ENCODE data around the gene PRTFDC1.
"Not testable (repeated sequence)": the region's sequence is repeated elsewhere in the genome, so short reads cannot be mapped to it uniquely, and the experiment has no call there.

Gene PRTFDC1

DNA sequence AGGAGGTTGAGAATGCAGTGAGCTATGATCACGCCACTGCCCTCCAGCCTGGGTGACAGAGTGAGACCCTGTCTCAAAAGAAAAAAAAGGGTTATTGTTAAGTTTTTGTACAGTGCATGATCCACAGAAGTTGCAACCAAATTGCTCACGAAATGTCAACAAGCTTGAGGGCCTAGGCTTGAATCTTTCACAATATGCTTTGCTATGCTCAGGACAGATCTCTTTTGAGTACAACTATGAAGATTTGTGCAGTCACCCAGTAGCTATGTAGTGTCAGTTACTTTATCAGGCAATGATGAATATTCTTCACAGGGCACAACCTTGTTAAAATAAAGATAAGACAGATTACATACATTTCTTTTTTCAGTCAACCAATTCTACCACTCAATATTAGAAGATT is 109.2 kb downstream of the PRTFDC1 start:
- DNase-seq (ENCODE audit: low read depth): no peak

DNA sequence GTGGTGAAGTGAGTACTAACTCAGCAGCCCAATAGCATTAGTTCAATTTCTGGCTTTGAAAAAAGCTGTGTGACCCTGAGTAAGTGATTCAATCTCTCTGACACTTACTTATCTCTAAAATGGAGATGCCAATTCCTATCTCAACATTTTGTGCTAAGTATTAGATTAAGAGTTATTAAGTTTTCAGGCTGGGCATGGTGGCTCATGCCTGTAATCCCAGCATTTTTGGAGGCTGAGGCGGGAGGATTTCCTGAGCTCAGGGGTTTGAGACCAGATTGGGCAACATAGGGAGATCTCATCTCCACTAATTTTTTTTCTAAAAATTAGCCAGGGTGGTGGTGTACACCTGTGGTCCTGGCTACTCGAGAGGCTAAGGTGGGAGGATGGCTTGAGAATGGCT is 109.5 kb downstream of the PRTFDC1 start:
- no peak for DNase-seq (ENCODE audit: low read depth)

DNA sequence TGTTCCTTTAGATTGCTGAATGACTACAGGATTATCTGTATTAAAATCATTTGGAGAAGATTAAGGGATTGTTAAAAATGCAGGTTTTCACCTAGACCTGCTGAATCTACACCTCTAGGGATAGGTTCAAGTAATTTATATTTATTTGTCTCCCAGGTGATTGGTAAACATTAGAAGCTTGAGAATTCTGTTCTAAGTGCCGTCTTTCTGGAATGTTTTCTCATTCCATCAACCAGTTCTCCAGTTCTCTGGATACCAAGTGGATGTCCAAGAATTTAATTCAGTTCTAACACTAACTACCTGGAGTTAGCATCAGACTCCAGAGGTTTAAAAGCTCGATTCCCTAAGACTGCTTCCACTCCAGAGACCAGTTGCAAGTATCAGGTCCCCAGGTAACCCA is 110.9 kb downstream of the PRTFDC1 start:
- no peak for DNase-seq (ENCODE audit: low read depth)

DNA sequence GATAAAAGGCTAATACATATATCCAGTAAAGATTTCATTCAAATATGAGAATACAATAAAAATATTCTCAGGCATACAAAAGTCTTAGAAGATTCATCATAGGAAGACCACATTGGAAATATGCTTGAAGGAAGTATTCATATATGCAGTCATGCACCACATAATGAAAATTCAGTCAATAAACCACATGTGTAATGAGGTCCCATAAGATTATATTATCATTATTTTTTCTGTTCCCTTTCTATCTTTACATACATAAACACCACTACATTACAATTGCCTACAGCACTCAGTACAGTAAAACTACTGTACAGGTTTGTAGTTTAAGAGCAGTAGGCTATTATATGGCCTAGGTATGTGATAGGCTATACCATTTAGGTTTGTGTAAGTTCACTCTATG is 111.6 kb downstream of the PRTFDC1 start:
- DNase-seq (ENCODE audit: low read depth): no peak

DNA sequence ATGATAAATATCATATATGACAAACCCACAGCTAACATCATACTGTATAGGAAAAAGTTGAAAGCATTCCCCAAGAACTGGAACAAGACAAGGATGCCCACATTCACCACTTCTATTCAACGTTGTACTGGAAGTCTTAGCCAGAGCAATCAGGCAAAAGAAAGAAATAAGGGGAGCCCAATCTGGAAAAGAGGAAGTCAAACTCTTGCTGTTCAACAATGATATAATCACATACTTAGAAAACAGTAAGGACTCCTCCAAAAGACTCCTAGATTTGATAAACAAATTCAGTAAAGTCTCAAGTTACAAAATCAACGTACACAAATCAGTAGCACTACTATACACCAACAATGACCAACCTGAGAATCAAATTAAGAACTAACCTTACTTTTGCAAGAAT is 114.6 kb downstream of the PRTFDC1 start:
- not testable (repeated sequence) for DNase-seq (ENCODE audit: low read depth)

DNA sequence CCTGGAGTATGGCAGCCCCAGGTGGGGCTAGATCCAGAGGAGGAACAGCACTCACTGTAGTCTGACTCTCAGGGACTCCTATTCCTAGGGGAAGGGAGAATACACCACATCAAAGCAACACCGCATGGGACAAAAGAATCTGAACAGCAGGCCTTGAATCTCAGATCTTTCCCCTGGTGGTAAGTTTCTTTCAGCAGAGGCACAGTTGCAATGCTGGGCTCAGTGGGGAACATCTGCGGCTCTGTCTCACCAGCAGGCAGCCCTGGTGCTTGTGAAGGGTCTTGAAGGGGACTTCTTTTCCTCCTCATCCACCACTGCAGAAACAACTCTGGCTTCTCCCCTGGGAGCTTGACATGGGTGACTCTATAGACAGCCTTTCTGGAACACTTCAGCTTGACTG is 117.5 kb downstream of the PRTFDC1 start:
- DNase-seq (ENCODE audit: low read depth): no peak

DNA sequence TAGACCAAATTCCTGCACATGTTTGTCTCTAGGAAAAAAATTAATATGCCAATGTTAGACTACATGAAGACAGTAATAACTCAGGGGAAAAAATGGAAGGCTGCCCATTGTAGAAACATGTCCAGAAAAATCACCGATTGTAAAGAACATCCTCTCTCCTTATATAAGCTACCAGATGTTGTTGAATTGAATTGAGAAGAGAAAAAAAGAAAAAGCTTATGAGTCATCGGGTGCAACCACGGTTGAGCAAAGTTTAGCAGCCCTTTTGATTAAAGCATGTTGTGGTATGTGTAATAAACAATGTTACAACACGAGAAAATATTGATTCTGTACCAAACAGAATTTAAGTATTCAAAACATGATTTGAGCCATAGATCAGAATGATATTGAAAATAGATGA is 126.4 kb downstream of the PRTFDC1 start:
- DNase-seq (ENCODE audit: low read depth): no peak

DNA sequence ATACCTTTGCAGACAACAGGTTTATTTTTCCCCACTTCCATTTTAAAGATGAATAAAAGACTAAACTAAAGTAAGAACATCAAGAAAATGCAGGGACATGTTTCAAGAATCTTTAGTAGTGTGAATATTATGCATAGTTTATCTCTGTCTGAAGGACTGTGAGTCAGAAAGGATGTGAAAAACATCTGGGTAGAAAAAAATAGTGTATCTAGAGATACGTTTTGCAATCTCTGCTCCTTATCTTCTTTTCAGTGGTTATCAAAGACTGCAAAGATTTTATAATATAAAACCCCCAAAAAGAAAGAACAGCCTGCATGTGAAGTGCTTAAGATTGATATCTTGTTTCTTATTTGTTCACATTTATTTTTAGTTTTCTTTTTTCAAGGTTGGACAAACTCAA is 126.9 kb downstream of the PRTFDC1 start:
- DNase-seq (ENCODE audit: low read depth): no peak

DNA sequence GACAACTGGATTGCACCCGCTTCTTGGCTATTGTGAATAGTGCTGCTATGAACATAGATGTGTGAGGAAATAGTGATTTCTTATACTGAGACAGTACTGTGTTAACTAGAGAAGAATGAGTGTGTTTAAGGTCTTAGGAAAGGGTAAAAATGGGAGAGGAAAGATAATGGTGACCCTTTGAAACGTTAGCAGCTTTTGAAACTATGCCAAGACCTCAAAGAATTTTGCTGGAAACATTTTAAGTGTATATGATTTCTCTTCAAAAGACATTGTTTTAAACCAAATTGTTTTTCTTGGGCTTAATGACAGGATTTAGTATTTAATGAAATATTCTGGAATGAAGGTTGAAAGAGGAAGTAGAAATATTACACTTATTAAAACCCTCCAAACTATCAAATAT is 127.9 kb downstream of the PRTFDC1 start:
- DNase-seq (ENCODE audit: low read depth): no peak

DNA sequence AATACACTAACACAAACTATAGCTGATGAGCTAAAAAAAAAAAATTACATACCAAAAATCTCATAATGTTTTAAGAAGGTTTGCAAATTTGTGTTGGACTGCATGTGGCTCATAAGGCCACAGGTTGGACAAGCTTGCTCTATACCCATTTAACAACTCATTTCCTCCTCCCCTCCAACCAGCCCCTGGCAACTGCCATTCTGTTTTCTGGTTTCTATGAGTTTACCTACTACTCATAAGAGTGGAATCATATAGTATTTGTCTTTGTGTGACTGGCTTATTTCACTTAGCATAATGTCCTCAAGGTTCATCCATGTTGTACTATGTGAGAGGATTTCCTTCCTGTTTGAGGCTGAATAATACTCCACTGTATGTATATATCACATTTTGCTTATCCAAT is 128.3 kb downstream of the PRTFDC1 start:
- no peak for DNase-seq (ENCODE audit: low read depth)

DNA sequence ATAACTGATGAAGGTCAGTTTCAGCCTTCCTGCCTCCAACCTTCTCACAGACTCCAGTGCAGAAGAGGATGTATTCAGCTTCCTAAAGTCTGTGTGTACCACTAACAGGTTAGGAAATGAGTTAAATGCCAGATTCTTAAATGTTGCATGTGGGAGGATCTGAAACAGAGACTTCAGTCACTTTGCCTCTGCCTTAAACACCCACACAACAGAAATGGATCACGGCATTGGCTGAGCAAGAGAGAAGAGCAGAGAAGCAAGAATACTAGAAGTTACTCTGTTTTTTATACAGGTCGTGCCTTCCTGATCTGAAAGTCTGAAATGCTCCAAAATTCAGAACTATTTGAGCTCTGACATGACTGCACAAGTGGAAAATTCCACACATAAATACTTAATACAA is 129.8 kb downstream of the PRTFDC1 start:
- DNase-seq (ENCODE audit: low read depth): no peak

DNA sequence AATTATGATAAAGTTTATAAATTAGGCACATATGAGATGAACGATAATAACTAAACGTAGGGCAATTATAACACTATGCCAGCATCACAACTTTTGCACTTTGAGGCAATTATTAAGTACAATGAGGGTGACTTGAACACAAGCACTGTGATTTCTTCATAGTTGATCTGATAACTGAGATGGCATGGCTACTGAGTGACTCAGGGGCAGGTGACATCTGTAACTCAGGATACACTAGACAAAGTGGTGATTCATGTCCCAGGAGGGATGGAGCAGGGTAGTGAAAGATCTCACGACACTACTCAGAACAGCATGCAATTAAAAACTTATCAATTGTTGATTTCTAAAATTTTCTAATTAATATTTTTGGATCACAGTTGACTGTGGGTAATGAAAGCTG is 130.4 kb downstream of the PRTFDC1 start:
- DNase-seq (ENCODE audit: low read depth): no peak

DNA sequence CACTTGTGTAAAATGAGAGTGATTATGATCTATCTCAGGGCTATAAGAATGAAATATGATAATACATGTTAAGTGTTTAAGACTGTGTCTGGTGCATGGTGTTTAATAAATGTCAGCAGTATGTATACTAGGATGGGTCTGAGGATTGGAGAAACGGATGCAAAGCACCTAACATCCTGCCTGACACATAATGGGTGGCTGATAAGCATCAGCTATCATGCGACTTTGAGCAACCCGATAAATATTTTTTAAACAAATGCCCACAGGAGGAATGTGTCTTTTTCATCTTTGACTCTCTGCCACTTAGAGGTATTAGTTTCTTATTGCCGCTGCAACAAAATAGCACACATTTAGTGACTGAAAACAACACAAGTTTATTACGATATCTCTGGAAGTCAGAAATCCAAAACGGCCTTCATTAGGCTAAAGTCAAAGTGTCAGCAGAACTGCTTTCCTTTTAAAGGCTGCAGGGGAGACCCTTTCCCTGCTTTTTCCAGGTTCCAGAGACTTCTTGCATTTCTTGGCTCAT is 135.5 kb downstream of the PRTFDC1 start:
- DNase-seq (ENCODE audit: low read depth): no peak

DNA sequence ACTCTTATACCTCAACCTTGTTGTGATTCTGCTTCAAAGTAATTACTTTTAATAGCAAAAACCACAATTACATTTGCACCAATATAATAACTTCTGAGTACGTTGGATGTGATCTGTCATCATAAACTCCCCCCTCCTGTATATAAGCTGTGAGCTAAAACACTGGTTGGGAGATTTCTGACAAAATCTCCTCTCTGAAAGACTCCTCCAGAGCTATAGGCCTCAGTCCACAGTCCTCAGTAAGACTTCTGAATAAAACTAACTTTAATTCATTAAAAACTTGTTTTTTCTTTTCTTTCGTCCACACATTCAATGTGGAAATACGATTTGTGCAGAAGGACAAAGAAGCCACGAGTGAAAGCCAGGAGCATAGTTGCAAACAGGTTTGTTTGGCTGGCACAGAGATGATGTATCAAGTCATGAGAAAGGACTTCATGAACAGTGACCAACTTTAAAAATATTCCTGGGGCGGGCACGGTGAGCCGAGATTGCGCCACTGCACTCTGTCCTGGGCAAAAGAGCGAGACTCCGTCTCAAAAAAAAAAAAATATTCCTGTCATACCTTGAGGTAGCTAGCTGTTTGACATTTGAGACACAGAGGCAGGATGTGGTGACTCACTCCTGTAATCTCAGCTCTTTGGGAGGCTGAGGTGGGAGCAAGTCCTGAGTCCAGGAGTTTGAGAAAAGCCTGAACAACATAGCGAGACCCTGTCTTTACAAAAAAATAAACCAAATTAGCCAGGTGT is 137.7 kb downstream of the PRTFDC1 start:
- no peak for DNase-seq (ENCODE audit: low read depth)

DNA sequence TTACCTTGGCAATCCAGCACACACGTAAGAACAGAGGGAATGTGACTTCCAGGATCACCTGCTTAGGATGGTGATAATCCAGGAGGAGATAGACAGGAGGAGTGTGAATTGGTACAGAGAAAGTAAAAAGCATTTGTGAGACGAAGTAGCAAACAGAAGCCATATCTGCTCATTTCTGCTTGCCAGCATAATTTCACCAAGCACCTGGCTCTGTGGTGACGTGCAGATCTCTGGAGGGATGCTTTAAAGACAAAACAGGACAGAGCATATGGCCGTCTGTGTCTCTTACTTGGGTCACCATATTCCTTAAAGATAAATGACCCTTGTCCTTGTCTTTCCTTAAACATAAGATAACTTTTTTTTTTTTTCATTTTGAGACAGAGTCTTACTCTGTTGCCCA is 138.6 kb downstream of the PRTFDC1 start:
- DNase-seq (ENCODE audit: low read depth): no peak

DNA sequence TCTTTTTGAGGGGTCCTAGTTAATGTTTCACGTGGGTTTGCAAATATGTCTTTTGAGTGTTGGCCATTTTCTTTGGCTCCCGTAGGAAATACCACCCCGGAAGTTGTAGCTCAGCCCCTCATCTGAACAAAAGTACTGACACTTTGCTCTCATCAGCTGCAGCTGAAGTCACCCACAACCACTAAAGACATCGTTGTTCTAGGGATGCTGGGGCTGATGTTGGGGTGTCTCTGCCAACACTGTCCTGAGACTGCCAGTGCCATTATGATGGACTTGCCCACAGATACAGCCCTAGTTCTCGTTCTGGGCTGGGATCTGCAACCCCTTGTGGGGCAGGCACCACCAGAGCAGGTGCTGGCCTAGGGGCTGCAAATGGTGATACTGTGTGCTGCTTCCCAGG is 146.1 kb downstream of the PRTFDC1 start:
- no peak for DNase-seq (ENCODE audit: low read depth)

DNA sequence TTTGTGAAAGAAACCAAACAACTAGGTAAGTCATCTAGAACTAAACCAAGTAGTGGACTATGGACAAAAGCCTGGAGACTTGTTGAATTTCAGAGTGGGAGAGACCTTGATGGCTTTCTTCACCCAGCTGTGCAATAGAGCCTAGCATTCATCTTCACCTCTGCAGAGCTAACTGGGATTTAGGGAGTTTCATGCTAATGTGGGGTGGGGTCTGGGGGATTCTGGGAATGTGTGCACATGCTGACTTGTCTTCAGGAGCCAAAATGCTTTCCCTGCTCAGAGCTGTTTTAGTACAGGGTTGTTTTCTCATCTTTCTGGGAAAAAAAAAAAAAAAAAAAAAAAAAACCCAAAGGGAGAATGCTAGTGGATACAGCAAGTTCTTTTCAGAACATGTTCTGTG is 147.4 kb downstream of the PRTFDC1 start:
- DNase-seq (ENCODE audit: low read depth): no peak

DNA sequence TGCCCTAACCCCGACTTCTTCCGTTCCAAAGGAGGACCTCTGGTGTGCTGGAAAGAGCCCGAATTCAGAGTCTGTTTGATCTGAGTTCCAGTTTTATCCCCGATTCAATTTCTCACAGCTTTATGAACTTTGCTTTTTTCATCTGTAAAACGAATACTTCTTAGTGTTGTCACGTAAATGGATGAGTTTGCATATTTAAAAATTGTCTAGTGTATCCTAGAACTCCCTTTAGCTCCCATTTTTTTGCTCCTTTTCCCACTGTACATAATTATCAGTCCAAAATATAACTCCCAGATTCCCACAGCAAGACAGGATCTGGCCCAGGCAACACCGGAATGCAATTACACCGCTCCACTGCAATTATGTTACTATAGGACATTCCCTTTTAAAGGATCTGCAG is 148.0 kb downstream of the PRTFDC1 start:
- no peak for DNase-seq (ENCODE audit: low read depth)

DNA sequence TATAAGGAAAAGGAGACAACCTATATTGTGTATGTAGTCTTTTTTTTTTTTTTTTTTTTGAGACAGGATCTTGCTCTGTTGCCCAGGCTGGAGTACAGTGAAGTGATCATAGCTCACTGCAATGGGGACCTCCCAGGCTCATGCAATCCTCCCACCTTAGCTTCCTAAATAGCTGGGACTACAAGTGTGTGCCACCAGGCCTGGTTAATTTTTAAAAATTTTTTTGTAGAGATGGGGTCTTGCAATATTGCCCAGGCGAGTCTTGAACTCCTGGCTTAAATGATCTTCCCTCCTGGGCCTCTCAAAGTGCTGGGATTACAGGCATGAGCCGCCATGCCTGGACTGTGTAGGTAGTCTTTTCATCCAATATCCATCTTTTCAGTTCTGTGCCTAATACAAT is 150.0 kb downstream of the PRTFDC1 start:
- DNase-seq (ENCODE audit: low read depth): no peak

DNA sequence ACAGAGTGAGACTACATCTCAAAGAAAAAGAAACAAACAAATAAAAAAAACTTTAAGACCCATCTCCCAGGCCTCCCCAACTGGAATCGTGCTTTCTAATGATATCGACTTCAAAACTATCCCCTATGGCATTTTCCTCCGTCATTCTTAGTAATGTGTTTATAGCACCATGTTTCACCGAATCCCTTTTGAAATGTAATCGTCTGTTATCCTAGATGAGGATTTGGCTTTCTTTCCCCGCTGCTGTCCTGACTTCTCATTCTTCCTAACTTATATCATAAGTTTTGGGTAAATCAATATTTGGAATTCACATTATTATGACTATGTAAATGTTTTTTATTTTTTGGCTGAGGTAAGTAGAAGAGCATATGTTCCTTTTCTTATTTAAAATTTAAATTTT is 151.5 kb downstream of the PRTFDC1 start:
- DNase-seq (ENCODE audit: low read depth): no peak
